ENCODE measurements around the gene ZSWIM6.

Gene ZSWIM6

DNA sequence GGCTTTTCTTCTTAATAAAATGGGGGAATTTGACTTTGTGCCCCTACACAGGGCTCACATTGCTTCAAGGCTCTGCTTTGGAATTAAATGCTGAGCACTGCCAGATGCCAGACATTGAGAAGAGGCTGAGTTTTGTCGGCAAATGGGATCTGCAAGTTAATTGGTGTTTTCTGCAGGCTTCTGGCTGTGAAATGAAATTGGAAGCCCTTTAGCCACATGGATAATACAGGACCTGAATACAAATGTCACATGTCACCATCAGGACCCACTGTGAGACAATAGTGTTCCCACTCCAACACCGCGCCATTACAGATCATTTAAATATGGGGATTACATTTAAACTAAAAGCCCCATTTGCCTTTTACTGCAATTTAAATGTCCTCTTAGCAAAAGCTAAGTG lies 164.4 kb downstream of the ZSWIM6 start:
- no peak for DNase-seq

DNA sequence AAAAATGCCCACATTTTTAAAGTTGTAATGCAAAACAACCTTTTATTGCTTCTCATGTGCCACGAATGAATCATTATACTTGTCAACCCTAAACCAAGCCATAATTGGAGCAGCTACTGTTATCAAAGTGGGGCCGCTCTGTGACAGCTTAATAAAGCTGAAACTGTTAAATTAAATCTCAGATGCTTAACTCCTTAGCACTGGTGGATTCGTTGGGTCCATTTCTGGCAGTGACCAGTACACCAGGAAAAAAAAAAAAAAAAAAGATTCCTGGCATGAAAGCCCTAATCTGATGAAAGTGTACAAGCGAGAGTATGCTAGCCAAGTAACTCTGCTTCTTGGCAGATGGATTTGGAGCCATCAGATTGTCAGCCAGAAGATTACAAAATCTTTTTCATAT lies 164.8 kb downstream of the ZSWIM6 start:
- no peak for DNase-seq

- DNase-seq, result no peak
Measured at GRCh38 chr5:61498121-61498520, 166.1 kb downstream of the ZSWIM6 start.

DNA sequence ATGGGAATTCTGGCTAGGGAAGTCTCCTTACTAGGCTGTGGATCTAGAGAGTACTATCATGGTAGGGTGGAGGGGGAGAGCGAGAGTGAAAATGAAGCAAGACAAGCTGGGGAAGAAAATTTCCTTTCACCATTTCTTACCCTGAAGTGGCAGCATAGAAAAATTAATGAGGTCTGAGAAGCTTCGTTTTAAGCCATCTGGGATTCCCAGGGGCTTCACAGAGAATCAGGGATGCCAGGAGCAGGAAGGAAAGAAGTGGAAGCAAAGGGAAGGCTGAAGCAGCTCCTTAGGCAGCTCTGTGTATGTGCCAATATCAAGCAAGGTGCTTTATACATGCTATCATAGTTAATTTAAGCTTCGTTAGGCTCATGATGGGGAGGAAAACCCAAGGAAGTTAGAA lies 169.9 kb downstream of the ZSWIM6 start:
- no peak for DNase-seq

DNA sequence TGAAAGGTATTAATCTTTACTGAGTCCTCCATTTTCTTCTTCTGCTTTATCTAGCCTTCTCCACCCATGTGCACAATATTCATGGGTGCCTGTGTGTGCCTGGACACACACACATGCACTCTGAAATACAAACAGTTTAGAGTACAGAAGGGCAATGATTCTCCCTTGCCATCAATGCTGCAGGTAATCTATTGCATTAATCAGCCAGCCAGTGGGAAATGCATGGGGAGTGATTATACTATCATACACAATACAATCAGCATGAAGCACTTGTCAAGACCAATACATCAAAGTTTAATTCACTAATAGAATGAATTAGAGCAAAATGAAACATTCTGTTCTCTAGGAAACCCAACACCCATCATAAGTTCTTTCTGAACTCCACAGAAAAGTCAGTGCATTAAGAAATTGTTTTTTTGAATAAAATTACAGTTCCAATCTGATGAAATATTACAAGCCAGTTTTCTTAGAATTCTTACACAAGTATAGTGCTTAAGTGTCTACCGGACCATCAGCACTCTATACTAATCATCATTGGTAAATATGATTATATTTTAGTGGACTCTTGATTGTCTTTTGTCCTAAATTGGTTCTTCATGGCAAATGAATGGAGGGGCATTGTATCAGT lies 172.2 kb downstream of the ZSWIM6 start:
- DNase-seq, result no peak

DNA sequence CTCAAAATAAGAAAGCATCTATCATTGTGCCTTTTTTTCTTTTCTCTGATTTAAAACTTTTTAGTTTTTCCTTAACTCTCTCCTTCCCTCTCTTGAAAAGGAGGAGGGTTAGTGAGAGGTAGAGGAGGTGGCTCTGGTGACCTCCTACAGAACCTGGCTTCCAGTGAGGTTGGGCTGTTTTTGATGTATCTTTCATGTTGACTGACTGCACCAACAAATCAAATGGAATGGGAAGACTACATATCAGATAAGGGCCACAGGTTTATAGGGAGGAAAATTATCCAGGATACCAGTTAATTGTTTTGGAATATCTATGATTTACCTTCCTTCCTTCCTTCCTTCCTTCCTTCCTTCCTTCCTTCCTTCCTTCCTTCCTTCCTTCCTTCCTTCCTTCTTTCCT lies 173.2 kb downstream of the ZSWIM6 start:
- DNase-seq, result no peak

DNA sequence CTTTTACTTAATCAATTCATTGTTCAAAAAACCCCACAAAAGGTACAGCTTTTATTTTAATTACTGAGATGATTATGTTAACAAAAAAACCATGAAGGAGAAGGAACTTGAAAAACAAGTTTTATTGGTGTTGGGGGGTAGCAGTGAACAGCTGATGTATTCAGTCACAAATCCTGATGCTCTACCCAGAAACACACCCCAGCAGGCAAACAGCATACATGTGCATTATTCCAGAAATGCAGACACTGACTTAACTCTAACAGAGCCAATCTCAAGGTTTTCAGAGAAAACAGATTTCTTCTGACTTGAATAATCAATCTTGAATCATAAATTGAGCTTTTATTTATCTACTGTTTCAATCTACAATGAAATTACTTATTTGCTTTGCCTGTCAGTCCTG lies 175.2 kb downstream of the ZSWIM6 start:
- DNase-seq, result no peak

- DNase-seq, result no peak
Measured at GRCh38 chr5:61516946-61517345, 184.9 kb downstream of the ZSWIM6 start.

DNA sequence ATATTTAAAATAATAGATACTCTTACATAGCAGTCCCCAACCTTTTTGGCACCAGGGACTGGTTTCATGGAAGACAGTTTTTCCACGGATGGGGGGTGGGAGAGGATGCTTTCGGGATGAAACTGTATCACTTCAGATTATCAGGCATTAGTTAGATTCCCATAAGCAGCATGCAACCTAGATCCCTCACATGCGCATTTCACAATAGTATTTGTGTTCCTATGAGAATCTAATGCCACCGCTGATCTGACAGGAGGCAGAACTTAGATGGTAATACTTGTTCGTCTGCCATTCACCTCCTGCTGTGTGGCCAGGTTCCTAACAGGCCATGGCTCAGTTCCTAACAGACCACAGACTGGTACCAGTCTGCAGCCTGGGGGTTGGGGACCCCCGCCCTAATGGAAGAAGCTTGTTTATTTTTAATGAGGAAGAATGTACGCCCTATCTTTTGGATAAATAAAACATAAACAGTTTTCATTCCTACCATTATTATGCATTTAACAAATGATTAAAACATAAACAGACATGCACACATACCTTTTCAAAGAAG lies 187.7 kb downstream of the ZSWIM6 start:
- DNase-seq, result no peak

GRCh38 chr5:61523073-61523472 lies 191.0 kb downstream of the ZSWIM6 start:
- no peak for DNase-seq

- DNase-seq, result no peak
Measured at GRCh38 chr5:61523997-61524396, 191.9 kb downstream of the ZSWIM6 start.

DNA sequence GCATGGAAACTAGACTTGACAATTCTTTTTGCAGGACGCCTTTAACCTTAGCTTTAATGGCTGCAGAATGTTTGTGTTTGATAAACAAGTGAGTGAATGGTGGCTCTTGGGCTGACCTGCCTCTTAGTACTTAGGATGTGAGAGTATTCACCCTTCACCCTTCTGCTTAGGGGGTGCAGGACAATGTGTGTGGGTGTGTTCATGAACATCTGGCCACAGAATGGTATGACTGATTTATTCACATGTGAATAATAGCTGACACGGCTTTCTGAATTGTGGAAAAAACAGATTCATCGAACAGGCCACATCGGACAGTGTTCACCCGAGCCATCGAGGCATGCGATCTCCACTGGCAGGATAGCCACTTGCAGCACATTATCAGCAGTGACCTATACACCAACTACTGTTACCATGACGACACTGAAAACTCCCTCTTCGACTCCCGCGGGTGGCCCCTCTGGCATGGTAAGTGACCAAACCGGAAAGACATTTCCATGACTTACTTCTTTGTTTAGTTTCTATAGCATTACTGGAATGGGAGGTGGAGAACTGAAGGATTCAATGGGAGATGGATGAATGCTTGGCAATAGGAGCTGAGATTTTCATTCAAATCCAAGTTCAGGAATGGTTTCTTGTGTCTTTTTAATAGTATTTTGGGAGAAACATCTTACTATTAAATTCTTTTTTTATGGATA lies 193.6 kb downstream of the ZSWIM6 start:
- no peak for DNase-seq

GRCh38 chr5:61526207-61526519 lies 194.1 kb downstream of the ZSWIM6 start:
- DNase-seq, result no peak

GRCh38 chr5:61532983-61533382 lies 200.9 kb downstream of the ZSWIM6 start:
- no peak for DNase-seq

- DNase-seq, result no peak
Measured at GRCh38 chr5:61534481-61535267, 202.6 kb downstream of the ZSWIM6 start.

GRCh38 chr5:61535828-61536227 lies 203.8 kb downstream of the ZSWIM6 start:
- DNase-seq, result no peak

- DNase-seq, result no peak
Measured at GRCh38 chr5:61536922-61537321, 204.9 kb downstream of the ZSWIM6 start.

DNA sequence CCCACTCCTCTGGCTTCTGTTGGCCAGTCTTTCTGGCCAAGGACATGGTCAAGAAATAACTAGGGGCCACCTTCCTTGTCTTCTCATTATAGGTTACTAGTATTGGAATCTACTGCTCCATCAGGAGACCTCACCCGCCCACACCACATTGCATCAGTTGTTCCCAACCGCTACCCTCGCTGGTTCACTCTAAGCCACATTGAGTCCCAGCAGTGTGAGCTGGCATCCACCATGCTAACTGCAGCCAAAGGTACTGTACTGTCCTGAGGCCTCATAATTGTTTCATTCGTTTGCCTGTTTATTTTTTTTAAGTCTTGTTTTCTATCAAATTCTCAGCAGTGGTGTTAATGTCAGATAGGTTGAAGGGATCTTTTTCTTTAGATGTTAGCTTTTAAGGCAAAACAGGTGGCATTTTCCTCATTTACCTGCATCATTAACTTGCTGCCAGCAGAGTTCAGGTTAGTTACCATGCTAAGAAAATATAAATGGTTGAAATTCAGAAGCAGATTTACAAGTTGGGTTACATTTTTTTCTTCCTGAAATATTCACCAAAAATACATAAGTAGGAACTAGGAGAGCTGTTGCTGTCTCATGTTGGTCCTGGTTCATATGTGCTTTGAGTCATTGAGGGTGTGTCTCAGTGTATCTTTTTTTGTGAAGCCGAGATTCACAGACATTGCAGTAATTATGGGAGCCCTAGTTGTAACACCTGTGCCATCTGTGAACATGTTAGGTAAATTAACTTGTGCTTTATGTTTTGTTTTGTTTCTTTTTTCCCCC lies 206.9 kb downstream of the ZSWIM6 start:
- no peak for DNase-seq

- no peak for DNase-seq
Measured at GRCh38 chr5:61549530-61549929, 217.5 kb downstream of the ZSWIM6 start.

GRCh38 chr5:61551637-61552313 lies 219.7 kb downstream of the ZSWIM6 start:
- DNase-seq, result no peak

- DNase-seq, result no peak
Measured at GRCh38 chr5:61559146-61559545, 227.1 kb downstream of the ZSWIM6 start.

DNA sequence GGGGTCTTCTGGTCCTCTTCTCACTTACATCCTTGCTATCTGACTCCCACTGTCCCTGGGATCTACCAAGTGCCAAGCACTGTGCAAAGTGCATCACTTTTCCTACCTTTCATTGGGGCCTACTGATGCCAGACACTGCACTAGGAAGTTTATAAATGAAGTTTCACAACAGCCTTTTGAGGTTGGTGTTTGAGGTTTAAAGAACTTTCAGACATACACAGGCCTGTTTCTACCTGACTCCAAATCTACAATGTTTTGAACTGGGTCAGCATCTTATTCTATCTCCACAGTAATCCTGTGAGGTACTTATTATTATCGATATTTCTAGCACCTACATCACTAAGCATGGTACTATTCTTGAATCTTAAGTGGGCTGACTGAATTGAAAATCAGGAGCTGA lies 227.7 kb downstream of the ZSWIM6 start:
- DNase-seq, result no peak

DNA sequence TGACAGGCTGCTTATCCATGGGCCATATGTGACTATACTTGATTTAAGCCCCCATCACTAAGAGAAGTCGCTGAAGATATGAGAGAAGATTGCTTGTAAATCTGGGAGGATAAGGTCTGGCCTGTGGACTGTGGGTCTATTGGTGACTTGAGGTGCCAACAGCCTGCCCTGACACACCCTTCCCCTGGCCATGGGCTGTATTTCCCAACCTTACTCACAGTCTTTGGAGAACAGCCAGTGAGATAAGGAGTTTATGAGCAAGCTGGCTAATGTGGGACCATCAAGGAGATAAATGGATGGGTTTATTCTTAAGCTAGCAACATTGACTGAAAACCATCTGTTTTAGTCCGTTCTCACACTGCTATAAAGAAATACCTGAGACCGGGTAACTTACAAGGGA lies 231.3 kb downstream of the ZSWIM6 start:
- DNase-seq, result no peak

All from inflammatory macrophage treated with lipopolysaccharide for 1 hour (primary cell).